Ishikawa (cell line): ENCODE results near the gene SLC9B2.

Experiments
- CEBPB ChIP-seq: IDR thresholded peaks from 2 replicates; pipeline ENCODE4 v1.6.1; 2012
- CREB1 ChIP-seq: IDR thresholded peaks from 2 replicates; pipeline ENCODE4 v1.6.1; 2012; ENCODE audit warnings: low read depth
- EGR1 ChIP-seq: IDR thresholded peaks from 2 replicates; pipeline ENCODE4 v1.6.1; 2012
- EP300 ChIP-seq: IDR thresholded peaks from 2 replicates; pipeline ENCODE4 v1.6.1; 2012; ENCODE audit warnings: borderline replicate concordance
- FOXM1 ChIP-seq: IDR thresholded peaks from 2 replicates; pipeline ENCODE4 v1.6.1; 2012; ENCODE audit warnings: low read depth, borderline replicate concordance
- MAX ChIP-seq: IDR thresholded peaks from 2 replicates; pipeline ENCODE4 v1.6.1; 2012
- NFIC ChIP-seq: IDR thresholded peaks from 2 replicates; pipeline ENCODE4 v1.6.1; 2012
- RAD21 ChIP-seq: IDR thresholded peaks from 2 replicates; pipeline ENCODE4 v1.6.1; 2012; ENCODE audit warnings: low read depth
- REST ChIP-seq: IDR thresholded peaks from 2 replicates; pipeline ENCODE4 v1.6.1; 2012; ENCODE audit warnings: low read depth, mild to moderate bottlenecking
- TAF1 ChIP-seq: IDR thresholded peaks from 2 replicates; pipeline ENCODE4 v1.6.1; 2012; ENCODE audit warnings: low read depth, mild to moderate bottlenecking
- TCF12 ChIP-seq: IDR thresholded peaks from 2 replicates; pipeline ENCODE4 v1.6.1; 2012; ENCODE audit warnings: low read depth
- TEAD4 ChIP-seq: IDR thresholded peaks from 2 replicates; pipeline ENCODE4 v1.6.1; 2012
- USF1 ChIP-seq: IDR thresholded peaks from 2 replicates; pipeline ENCODE4 v1.6.1; 2012
- YY1 ChIP-seq: IDR thresholded peaks from 2 replicates; pipeline ENCODE4 v1.6.1; 2012; ENCODE audit warnings: low read depth
- ZBTB7A ChIP-seq: IDR thresholded peaks from 2 replicates; pipeline ENCODE4 v1.6.1; 2012; ENCODE audit warnings: low read depth

Gene SLC9B2

GRCh38 chr4:103012060-103012459 is 64.5 kb downstream of the SLC9B2 start:
- no peak for TF ChIP-seq ZBTB7A
- TF ChIP-seq TEAD4, result no peak
- no peak for TF ChIP-seq TCF12
- no peak for TF ChIP-seq CREB1
- TF ChIP-seq EGR1, result no peak
- no peak for TF ChIP-seq CEBPB
- TF ChIP-seq TAF1, result no peak
- TF ChIP-seq MAX, result no peak
- TF ChIP-seq REST, result no peak
- TF ChIP-seq FOXM1, result no peak

DNA sequence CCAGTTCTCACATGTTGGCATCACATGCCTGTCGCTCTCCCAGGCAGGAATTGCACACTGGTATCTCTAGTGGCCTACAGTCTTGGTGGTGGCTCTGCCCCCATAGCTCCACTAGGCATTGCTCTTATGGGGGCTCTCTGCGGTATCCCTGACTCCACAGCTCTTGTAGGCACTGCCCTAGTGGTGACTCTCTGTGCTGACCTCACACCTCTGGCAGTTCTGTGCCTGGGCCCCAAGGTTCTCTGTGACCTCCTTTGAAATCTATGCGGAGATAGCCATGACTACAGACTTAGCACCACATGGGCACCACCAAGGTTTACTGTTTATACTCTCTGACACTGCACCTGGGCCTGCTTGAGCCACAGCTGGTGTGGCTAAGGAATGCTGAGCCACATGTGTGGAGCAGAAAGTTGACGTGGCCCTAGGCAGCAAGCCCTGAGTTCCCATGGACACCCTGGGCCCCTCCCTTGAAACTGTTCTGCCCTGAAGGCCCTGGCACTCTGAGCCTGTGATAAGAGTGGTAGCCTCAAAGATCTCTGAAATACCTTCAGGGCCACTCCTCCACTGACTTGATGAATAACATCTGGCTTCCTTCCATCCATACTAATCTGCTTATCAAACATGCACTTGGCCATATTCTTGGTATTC is 65.1 kb downstream of the SLC9B2 start:
- TF ChIP-seq YY1 (no peak), TCF12 (no peak), EP300 (no peak), ZBTB7A (no peak), RAD21 (no peak), CREB1 (no peak), NFIC (no peak), USF1 (no peak), TEAD4 (no peak), EGR1 (no peak), CEBPB (no peak), TAF1 (no peak), MAX (no peak)

GRCh38 chr4:103010804-103011203 is 65.8 kb downstream of the SLC9B2 start:
- TF ChIP-seq ZBTB7A (no peak), REST (no peak), FOXM1 (no peak), EP300 (no peak), USF1 (no peak), CEBPB (no peak), RAD21 (no peak), CREB1 (no peak), TCF12 (no peak), EGR1 (no peak), YY1 (no peak), NFIC (no peak), TAF1 (no peak), TEAD4 (no peak), MAX (no peak)

DNA sequence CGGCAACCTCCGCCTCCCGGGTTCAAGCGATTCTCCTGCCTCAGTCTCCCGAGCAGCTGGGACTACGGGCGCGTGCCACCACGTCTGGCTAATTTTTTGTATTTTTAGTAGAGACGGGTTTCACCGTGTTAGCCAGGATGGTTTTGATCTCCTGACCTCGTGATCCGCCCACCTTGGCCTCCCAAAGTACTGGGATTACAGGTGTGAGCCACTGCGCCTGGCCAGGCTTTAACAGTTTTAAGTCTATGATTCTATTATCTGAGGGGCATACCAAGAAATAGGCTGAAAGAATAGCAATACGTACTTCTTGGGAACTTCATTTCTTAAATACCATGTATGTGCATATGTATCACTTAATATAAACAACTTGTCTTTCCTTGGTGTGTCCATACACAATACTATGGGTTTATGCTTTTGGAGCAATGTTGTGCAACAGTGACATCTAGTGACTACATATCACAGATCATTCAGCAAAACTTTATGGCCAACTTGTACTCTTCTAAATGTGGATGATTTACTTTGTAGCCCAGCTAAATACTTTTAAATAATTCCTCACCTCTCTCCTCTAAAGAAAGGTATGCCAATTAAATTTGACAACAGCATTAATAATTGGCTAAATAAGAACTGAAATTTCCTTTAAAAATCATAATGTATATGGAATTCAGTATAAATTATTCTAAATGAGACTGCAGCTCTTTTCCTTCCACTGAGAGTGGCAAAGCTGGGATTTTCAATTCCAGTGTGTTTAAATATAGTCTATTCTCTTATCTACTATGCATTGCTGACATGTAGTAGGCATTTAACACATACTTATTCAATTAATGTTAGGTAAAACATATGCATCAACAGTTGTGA is 67.5 kb downstream of the SLC9B2 start:
- TF ChIP-seq MAX, result no peak
- peak; percentile 96 for TF ChIP-seq RAD21

- TF ChIP-seq EP300, result no peak
- TF ChIP-seq TCF12, result no peak
- TF ChIP-seq CREB1, result no peak
- no peak for TF ChIP-seq EGR1
- peak; percentile 84 for TF ChIP-seq REST
- TF ChIP-seq FOXM1, result no peak
- no peak for TF ChIP-seq TEAD4
- TF ChIP-seq TAF1, result no peak
Measured at GRCh38 chr4:103002551-103002950, 74.0 kb downstream of the SLC9B2 start.
